IMR-90 (cell line): ENCODE data around the gene PKDCC. TPM values are rescaled to one million over a fixed set of nuclear protein-coding genes. Genes with fewer than 3 reads are reported as not detected.

Source experiments
- ATAC-seq: fragments of 200-7000 bp; cut with Tn5 transposase; 2 replicates; pipeline ENCODE4 v1.9.1; 2020; ENCODE audit warnings: low read depth, mild to moderate bottlenecking, moderate library complexity
- BruUV-seq: library from RNA; stranded (reverse); fragments of 400-500 nt; replicated peaks from 2 replicates; lab custom pipeline; 2021; lab: Mats Ljungman, UMichigan
- CTCF ChIA-PET: fragments of 300-600 bp; formaldehyde crosslinking; extraction: SDS; loops from one replicate; lab custom pipeline; 2021; ENCODE audit warnings: antibody characterized with exemption; lab: Yijun Ruan, JAX
- POLR2A ChIA-PET: fragments of 300-600 bp; sonication (Branson Sonifier 250); formaldehyde crosslinking; loops from one replicate; lab custom pipeline; 2022; ENCODE audit warnings: antibody characterized with exemption; ENCODE audit not compliant: unreplicated experiment; lab: Charles Lee
- DNase-seq: peaks from one replicate; pipeline ENCODE4 v3.0.0; 2013
- H2AFZ ChIP-seq: replicated peaks from 2 replicates; pipeline ENCODE3; 2013; ENCODE audit warnings: low read length, mild to moderate bottlenecking; ENCODE audit not compliant: poor library complexity
- H2AK5ac ChIP-seq: 2 replicates; pipeline ENCODE4 v1.6.1; 2013; ENCODE audit warnings: low read depth, low read length, inconsistent platforms
- H2AK9ac ChIP-seq: replicated peaks from 2 replicates; pipeline ENCODE3; 2013; ENCODE audit warnings: mild to moderate bottlenecking, low read depth, low read length, moderate library complexity; ENCODE audit not compliant: poor library complexity
- H2BK120ac ChIP-seq: 2 replicates; pipeline ENCODE4 v1.6.1; 2013; ENCODE audit warnings: low read depth, low read length, inconsistent platforms
- H2BK15ac ChIP-seq: 3 replicates; pipeline ENCODE4 v1.6.1; 2013; ENCODE audit warnings: low read depth, low read length, inconsistent platforms
- H2BK20ac ChIP-seq: 2 replicates; pipeline ENCODE4 v1.6.1; 2013; ENCODE audit warnings: low read depth, mild to moderate bottlenecking, inconsistent platforms, low read length, moderate library complexity
- H2BK5ac ChIP-seq: 2 replicates; pipeline ENCODE4 v1.6.1; 2013; ENCODE audit warnings: mild to moderate bottlenecking, low read depth, low read length, inconsistent platforms; ENCODE audit not compliant: poor library complexity, severe bottlenecking
- H3K14ac ChIP-seq: replicated peaks from 2 replicates; pipeline ENCODE4 v1.6.1; 2013; ENCODE audit warnings: low read depth, low read length, inconsistent platforms
- H3K18ac ChIP-seq: 2 replicates; pipeline ENCODE4 v1.6.1; 2013; ENCODE audit warnings: low read depth, low read length, control low read depth
- H3K23ac ChIP-seq: 2 replicates; pipeline ENCODE4 v1.6.1; 2013; ENCODE audit warnings: low read depth, low read length, inconsistent platforms
- H3K27ac ChIP-seq: 2 replicates; pipeline ENCODE4 v1.5.1; 2013; ENCODE audit warnings: mild to moderate bottlenecking, control low read depth, low read length; ENCODE audit not compliant: insufficient read depth
- H3K27me3 ChIP-seq: 2 replicates; pipeline ENCODE4 v1.6.1; 2013; ENCODE audit warnings: low read length; ENCODE audit not compliant: control insufficient read depth, insufficient read depth
- H3K36me3 ChIP-seq: 2 replicates; pipeline ENCODE4 v1.6.1; 2013; ENCODE audit warnings: low read length, mixed read lengths; ENCODE audit not compliant: control insufficient read depth, insufficient read depth
- H3K4ac ChIP-seq: 2 replicates; pipeline ENCODE4 v1.6.1; 2013; ENCODE audit warnings: low read depth, low read length, inconsistent platforms
- H3K4me1 ChIP-seq: 2 replicates; pipeline ENCODE4 v1.6.1; 2013; ENCODE audit warnings: low read length, mixed read lengths; ENCODE audit not compliant: control insufficient read depth, insufficient read depth
- H3K4me2 ChIP-seq: 2 replicates; pipeline ENCODE4 v1.6.1; 2013; ENCODE audit warnings: low read depth, mild to moderate bottlenecking, control low read depth, low read length, moderate library complexity
- H3K4me3 ChIP-seq: 2 replicates; pipeline ENCODE4 v1.5.1; 2013; ENCODE audit warnings: low read depth, mild to moderate bottlenecking, control low read depth, low read length, moderate library complexity; ENCODE audit not compliant: insufficient read depth
- H3K56ac ChIP-seq: 2 replicates; pipeline ENCODE4 v1.6.1; 2013; ENCODE audit warnings: low read length, inconsistent platforms; ENCODE audit not compliant: insufficient read depth; ENCODE audit errors: extremely low read depth
- H3K79me1 ChIP-seq, 2 experiments: 2 replicates each; pipeline ENCODE4 v1.6.1; 2013; ENCODE audit warnings: low read length in 2 of 2, inconsistent platforms in 1 of 2, low read depth in 1 of 2
- H3K9ac ChIP-seq: 2 replicates; pipeline ENCODE4 v1.6.1; 2013; ENCODE audit warnings: low read depth, low read length, control low read depth
- H3K9me1 ChIP-seq: 2 replicates; pipeline ENCODE4 v1.6.1; 2013; ENCODE audit warnings: low read length, inconsistent platforms; ENCODE audit not compliant: insufficient read depth
- H3K9me3 ChIP-seq: 2 replicates; pipeline ENCODE4 v1.6.1; 2013; ENCODE audit warnings: low read length; ENCODE audit not compliant: control insufficient read depth, insufficient read depth
- H4K20me1 ChIP-seq: 2 replicates; pipeline ENCODE4 v1.6.1; 2013; ENCODE audit warnings: low read length, inconsistent platforms; ENCODE audit not compliant: insufficient read depth
- H4K5ac ChIP-seq: 2 replicates; pipeline ENCODE4 v1.6.1; 2013; ENCODE audit warnings: mild to moderate bottlenecking, low read depth, low read length, control low read depth
- H4K8ac ChIP-seq, 2 experiments: 2 replicates each; pipeline ENCODE4 v1.6.1; 2013; ENCODE audit warnings: low read depth in 2 of 2, low read length in 2 of 2, control low read depth in 1 of 2, inconsistent platforms in 1 of 2
- H4K91ac ChIP-seq: 2 replicates; pipeline ENCODE4 v1.6.1; 2013; ENCODE audit warnings: low read depth, low read length, inconsistent platforms; ENCODE audit not compliant: insufficient read depth
- BHLHE40 ChIP-seq: fragments of 150-350 bp; IDR thresholded peaks from 2 replicates; pipeline ENCODE4 v1.6.1; 2016; ENCODE audit warnings: mild to moderate bottlenecking, low read depth, low read length
- CEBPB ChIP-seq: IDR thresholded peaks from 2 replicates; pipeline ENCODE4 v1.6.1; 2012; ENCODE audit warnings: low read depth, low read length, improper control_type of control experiment
- CHD1 ChIP-seq: IDR thresholded peaks from 2 replicates; pipeline ENCODE4 v1.6.1; 2012; ENCODE audit warnings: low read depth, low read length, improper control_type of control experiment
- ELK1 ChIP-seq: fragments of 150-350 bp; IDR thresholded peaks from 2 replicates; pipeline ENCODE4 v1.6.1; 2016; ENCODE audit warnings: low read depth, mild to moderate bottlenecking, low read length, moderate library complexity, borderline replicate concordance
- FOS ChIP-seq: fragments of 150-350 bp; IDR thresholded peaks from 2 replicates; pipeline ENCODE4 v1.6.1; 2016; ENCODE audit warnings: low read depth, low read length
- MAFK ChIP-seq: IDR thresholded peaks from 2 replicates; pipeline ENCODE4 v1.6.1; 2012; ENCODE audit warnings: low read depth, low read length, improper control_type of control experiment
- MAZ ChIP-seq: IDR thresholded peaks from 2 replicates; pipeline ENCODE4 v1.6.1; 2012; ENCODE audit warnings: low read depth, mild to moderate bottlenecking, low read length, improper control_type of control experiment, moderate library complexity, borderline replicate concordance
- MXI1 ChIP-seq: IDR thresholded peaks from 2 replicates; pipeline ENCODE4 v1.6.1; 2012; ENCODE audit warnings: low read depth, mild to moderate bottlenecking, low read length, moderate library complexity, borderline replicate concordance
- NFE2L2 ChIP-seq: fragments of 150-350 bp; IDR thresholded peaks from 2 replicates; pipeline ENCODE4 v1.6.1; 2016; ENCODE audit warnings: low read depth, mild to moderate bottlenecking, low read length
- POLR2A ChIP-seq: IDR thresholded peaks from 2 replicates; pipeline ENCODE4 v1.6.1; 2012; ENCODE audit warnings: mild to moderate bottlenecking, low read depth, low read length
- RAD21 ChIP-seq: IDR thresholded peaks from 2 replicates; pipeline ENCODE4 v1.6.1; 2012; ENCODE audit warnings: low read length, improper control_type of control experiment
- RCOR1 ChIP-seq: IDR thresholded peaks from 2 replicates; pipeline ENCODE4 v1.6.1; 2012; ENCODE audit warnings: mild to moderate bottlenecking, low read length, improper control_type of control experiment; ENCODE audit not compliant: insufficient replicate concordance
- RFX5 ChIP-seq: IDR thresholded peaks from 2 replicates; pipeline ENCODE4 v1.8.0; 2012; ENCODE audit warnings: low read depth, mild to moderate bottlenecking, low read length, moderate library complexity
- SMC3 ChIP-seq: fragments of 150-350 bp; IDR thresholded peaks from 2 replicates; pipeline ENCODE4 v1.6.1; 2016; ENCODE audit warnings: low read depth, mild to moderate bottlenecking, antibody characterized with exemption, low read length, moderate library complexity
- USF2 ChIP-seq: fragments of 150-350 bp; IDR thresholded peaks from 2 replicates; pipeline ENCODE4 v1.6.1; 2017; ENCODE audit warnings: mild to moderate bottlenecking, antibody characterized with exemption, low read length, low read depth
- WGBS, 2 experiments: methylation state at CpG; one replicate each; pipeline versions ENCODE4 v1.1.5 to v1.1.7; 2013; ENCODE audit warnings: missing lambda C conversion rate in 2 of 2; ENCODE audit not compliant: insufficient read length in 1 of 2; ENCODE audit errors: extremely low coverage in 2 of 2; 5-methylcytosine and 5-hydroxymethylcytosine counted together
- dilution Hi-C: fragments of 300-500 bp; cut with HindIII; formaldehyde crosslinking; loops from one replicate; pipeline ENCODE4 v1.14.3; 2018; ENCODE audit warnings: low sequenced_read_pairs; ENCODE audit not compliant: unreplicated experiment
- in situ Hi-C: fragments of 300-500 bp; cut with MboI; formaldehyde crosslinking; loops from 3 replicates; pipeline ENCODE4 v1.14.3; 2019; ENCODE audit warnings: low sequenced_read_pairs, inconsistent platforms, mixed read lengths
- intact Hi-C: fragments of 100-400 bp; cut with micrococcal nuclease; formaldehyde crosslinking; loops from 2 replicates; pipeline ENCODE4 v1.10.0; 2022
- polyA plus RNA-seq, 3 experiments: library from polyadenylated mRNA; depleted of rRNA; stranded (reverse); fragments of >200 nt; gene quantifications; 2 replicates each; pipeline ENCODE4 v1.2.3, GENCODE V29; 2012; ENCODE audit warnings: low replicate concordance in 1 of 3
- total RNA-seq: library from RNA; depleted of rRNA; stranded (reverse); fragments of >200 nt; gene quantifications from 2 replicates; pipeline ENCODE4 v1.2.3, GENCODE V29; 2012

Gene PKDCC
- total and polyA plus RNA-seq, 2 of the 4 experiments (the other 2 are of a cell fraction), result 55.6 to 95.7 TPM

- Histone ChIP-seq H3K18ac (no peak overlapping the region), H3K4me3 (no peak overlapping the region), H2AK5ac (peak overlapping the region; percentile 65; the same call in 1 of the 2 replicates), H3K9me1 (peaks cover 42% of the 10 kb centered on the region), H2BK20ac (no peak overlapping the region), H4K91ac (no peak overlapping the region; the same call in 1 of the 2 replicates), H3K27me3 (no peaks in the 10 kb centered on the region), H2BK5ac (no peak overlapping the region), H3K14ac (no peak overlapping the region), H3K9ac (no peak overlapping the region), H3K4ac (peak overlapping the region; percentile 25; the same call in 1 of the 2 replicates), H3K36me3 (peaks cover 58% of the 10 kb centered on the region), H3K23ac (no peak overlapping the region), H3K9me3 (no peaks in the 10 kb centered on the region), H2BK120ac (no peak overlapping the region; the same call in 1 of the 2 replicates), H3K27ac (peak overlapping the region; percentile 47; the same call in 1 of the 2 replicates), H2BK15ac (peak overlapping the region; percentile 66; the same call in 1 of the 3 replicates), H2AFZ (peak overlapping the region; percentile 52), H2AK9ac (peak overlapping the region; percentile 34), H4K20me1 (peaks cover 6% of the 10 kb centered on the region; the same call in 1 of the 2 replicates), H3K4me1 (peaks cover 40% of the 10 kb centered on the region), H4K8ac (peak overlapping the region in 1 of 2 experiments; percentile 33; a peak in 1 of 4 replicates), H3K56ac (no peak overlapping the region; the same call in 1 of the 2 replicates), H3K79me1 (peaks cover 14 to 46% of the 10 kb centered on the region in 2 experiments), H4K5ac (no peak overlapping the region; the same call in 1 of the 2 replicates), H3K4me2 (no peak overlapping the region)
- CTCF ChIA-PET, result no interaction called here
- intact Hi-C loops (no loop called here), dilution Hi-C loops (no loop called here), in situ Hi-C loops (no loop called here)
- POLR2A ChIA-PET, result no interaction called here
- 73% methylated on average over 2 of the region's 13 CpGs; no CpG with 5 or more reads in 1 of the 2 experiments for WGBS, 2 experiments
- no peak for ATAC-seq
- DNase-seq, result no peak
- BruUV-seq, result no TSS peak
- no peak for TF ChIP-seq CEBPB
- no peak for TF ChIP-seq MAFK
- TF ChIP-seq ELK1, result no peak
- TF ChIP-seq FOS, result no peak
- no peak for TF ChIP-seq SMC3
- no peak for TF ChIP-seq MXI1
- no peak for TF ChIP-seq MAZ
- no peak for TF ChIP-seq POLR2A
- TF ChIP-seq NFE2L2, result no peak
- no peak for TF ChIP-seq USF2
- TF ChIP-seq RAD21, result no peak
- TF ChIP-seq CHD1, result no peak
- TF ChIP-seq BHLHE40, result no peak
- TF ChIP-seq RCOR1, result no peak
- no peak for TF ChIP-seq RFX5
Measured at GRCh38 chr2:42059261-42059898, 11.6 kb downstream of the PKDCC start.
